ENCODE data around the gene UQCC5.

DNA sequence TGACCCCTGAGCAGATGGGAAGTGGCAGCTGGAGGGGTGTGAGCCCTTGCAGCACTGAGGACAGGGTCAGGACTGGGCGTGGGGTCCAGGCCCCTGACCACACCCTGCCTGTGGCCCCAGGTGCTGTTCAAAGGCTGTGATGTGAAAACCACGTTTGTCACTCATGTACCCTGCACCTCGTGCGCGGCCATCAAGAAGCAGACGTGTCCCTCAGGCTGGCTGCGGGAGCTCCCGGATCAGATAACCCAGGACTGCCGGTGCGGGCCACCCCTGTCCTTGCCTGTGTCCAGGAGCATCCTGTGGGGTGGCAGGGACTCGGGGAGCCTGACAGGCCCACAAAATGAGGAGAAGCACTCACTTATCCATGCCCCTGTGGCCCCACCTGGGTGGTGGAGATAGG is 35.4 kb upstream of the UQCC5 start:
- no peak for TF ChIP-seq EP300 (conservative IDR thresholded peaks at IDR 0.05; ENCODE audit: poor library complexity, severe bottlenecking)
- TF ChIP-seq, protein P1, sequence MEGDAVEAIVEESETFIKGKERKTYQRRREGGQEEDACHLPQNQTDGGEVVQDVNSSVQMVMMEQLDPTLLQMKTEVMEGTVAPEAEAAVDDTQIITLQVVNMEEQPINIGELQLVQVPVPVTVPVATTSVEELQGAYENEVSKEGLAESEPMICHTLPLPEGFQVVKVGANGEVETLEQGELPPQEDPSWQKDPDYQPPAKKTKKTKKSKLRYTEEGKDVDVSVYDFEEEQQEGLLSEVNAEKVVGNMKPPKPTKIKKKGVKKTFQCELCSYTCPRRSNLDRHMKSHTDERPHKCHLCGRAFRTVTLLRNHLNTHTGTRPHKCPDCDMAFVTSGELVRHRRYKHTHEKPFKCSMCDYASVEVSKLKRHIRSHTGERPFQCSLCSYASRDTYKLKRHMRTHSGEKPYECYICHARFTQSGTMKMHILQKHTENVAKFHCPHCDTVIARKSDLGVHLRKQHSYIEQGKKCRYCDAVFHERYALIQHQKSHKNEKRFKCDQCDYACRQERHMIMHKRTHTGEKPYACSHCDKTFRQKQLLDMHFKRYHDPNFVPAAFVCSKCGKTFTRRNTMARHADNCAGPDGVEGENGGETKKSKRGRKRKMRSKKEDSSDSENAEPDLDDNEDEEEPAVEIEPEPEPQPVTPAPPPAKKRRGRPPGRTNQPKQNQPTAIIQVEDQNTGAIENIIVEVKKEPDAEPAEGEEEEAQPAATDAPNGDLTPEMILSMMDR (IDR thresholded peaks at IDR 0.05; ENCODE audit: poor library complexity, severe bottlenecking) = no peak
